ENCODE data around the gene ZNF107. TPM values are rescaled to one million over a fixed set of nuclear protein-coding genes. Genes with fewer than 3 reads are reported as not detected.

The ZNF107 gene
- total RNA-seq, 1 donor from 2014 or later, result 13.3 TPM

GRCh38 chr7:64636386-64636785, 29.5 kb upstream of the ZNF107 start:
- no peak overlapping the region for H3K27ac Mint-ChIP-seq
- no peak for DNase-seq
- intact Hi-C loops (cut with micrococcal nuclease), result no loop called here

DNA sequence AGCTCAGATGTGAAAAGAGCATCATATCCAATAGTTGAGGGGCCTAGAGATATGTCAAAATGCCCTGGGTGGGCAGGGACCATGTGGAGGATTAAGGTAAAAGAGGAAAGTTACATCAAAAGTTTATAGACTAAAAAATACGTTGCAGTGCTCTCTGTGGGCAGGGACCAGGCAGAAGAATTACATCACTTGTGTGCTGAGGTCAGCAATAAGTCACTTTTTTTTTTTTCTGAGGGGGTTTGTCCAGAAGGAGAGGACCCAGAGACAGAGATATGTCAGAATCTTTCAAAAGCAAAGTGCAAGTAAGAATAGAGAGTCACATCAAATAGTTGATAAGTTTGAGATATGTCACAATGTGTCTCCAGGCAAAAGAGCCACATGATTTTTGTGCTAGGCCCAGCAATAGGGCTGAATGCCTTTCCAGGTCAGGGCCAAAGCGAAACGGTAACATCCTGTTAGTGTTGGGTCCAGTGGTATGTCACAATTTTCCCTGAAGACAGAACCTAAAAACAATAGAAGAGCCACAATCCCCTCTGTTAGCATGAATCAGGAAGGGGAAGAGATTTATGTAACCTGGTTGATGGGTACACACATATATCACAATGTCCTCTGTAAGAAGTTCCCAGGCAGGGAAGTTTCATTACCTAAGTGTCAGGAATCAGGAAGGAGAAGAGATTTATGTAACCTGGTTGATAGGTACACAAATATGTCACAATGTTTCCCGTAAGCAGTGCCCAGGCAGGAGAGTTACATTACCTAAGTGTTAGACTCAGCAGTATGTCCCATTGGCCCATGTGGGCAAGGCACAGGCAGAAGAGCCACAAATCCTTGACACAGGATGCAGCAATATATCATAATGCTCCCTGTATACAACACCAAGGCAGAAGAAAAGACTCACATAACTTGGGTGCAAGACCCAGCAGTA, 28.1 kb upstream of the ZNF107 start:
- intact Hi-C loops (cut with micrococcal nuclease), result no loop called here
- Mint-ChIP-seq H3K4me3 (no peak overlapping the region), H3K36me3 (ENCODE audit: low read depth) (no peaks in the 10 kb centered on the region), H3K4me1 (no peaks in the 10 kb centered on the region), H3K27ac (no peak overlapping the region), H3K9me3 (peaks cover 8% of the 10 kb centered on the region), H3K27me3 (no peaks in the 10 kb centered on the region)
- no peak for DNase-seq

More at GRCh38 chr7:64636386-64636785, 29.5 kb upstream of the ZNF107 start:
- Mint-ChIP-seq H3K27me3 (no peaks in the 10 kb centered on the region), H3K4me1 (no peaks in the 10 kb centered on the region), H3K36me3 (ENCODE audit: low read depth) (no peaks in the 10 kb centered on the region), H3K9me3 (peaks cover 8% of the 10 kb centered on the region), H3K4me3 (no peak overlapping the region)

GRCh38 chr7:64638822-64639221, 27.1 kb upstream of the ZNF107 start:
- Mint-ChIP-seq H3K27ac (no peak overlapping the region), H3K4me1 (no peaks in the 10 kb centered on the region), H3K9me3 (peaks cover 11% of the 10 kb centered on the region), H3K36me3 (ENCODE audit: low read depth) (no peaks in the 10 kb centered on the region), H3K4me3 (no peak overlapping the region), H3K27me3 (no peaks in the 10 kb centered on the region)
- intact Hi-C loops (cut with micrococcal nuclease), result no loop called here
- DNase-seq, result no peak

GRCh38 chr7:64639267-64640001, 26.5 kb upstream of the ZNF107 start:
- no peak overlapping the region for H3K27ac Mint-ChIP-seq
- intact Hi-C loops (cut with micrococcal nuclease), result no loop called here
- no peak for DNase-seq
- H3K27me3 Mint-ChIP-seq, result no peaks in the 10 kb centered on the region
- no peaks in the 10 kb centered on the region for H3K4me1 Mint-ChIP-seq
- no peaks in the 10 kb centered on the region for H3K36me3 Mint-ChIP-seq (ENCODE audit: low read depth)
- H3K4me3 Mint-ChIP-seq, result no peak overlapping the region
- H3K9me3 Mint-ChIP-seq, result peaks cover 15% of the 10 kb centered on the region

DNA sequence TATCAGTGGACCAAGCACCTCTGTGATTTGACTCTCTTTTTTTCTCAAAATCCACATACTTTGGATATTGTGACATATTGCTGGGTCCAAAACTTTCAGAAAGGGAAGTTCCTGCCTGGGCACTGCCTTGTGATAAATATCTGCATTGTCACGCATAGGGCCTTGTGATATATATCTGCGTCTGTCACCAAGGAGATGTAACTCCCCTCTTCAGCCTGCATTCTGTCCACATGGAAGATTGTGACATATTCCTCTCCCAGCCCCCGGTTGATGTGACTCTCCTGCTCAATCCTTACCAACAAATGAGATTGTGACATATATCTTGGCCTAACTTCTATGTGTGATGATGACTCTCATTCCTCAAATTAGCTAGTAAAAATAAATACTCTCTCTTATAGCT, 25.4 kb upstream of the ZNF107 start:
- Mint-ChIP-seq H3K36me3 (ENCODE audit: low read depth) (no peaks in the 10 kb centered on the region), H3K27me3 (no peaks in the 10 kb centered on the region)

GRCh38 chr7:64642046-64642445, 23.9 kb upstream of the ZNF107 start:
- Mint-ChIP-seq H3K4me1 (no peaks in the 10 kb centered on the region), H3K4me3 (no peak overlapping the region), H3K36me3 (ENCODE audit: low read depth) (no peaks in the 10 kb centered on the region), H3K27me3 (no peaks in the 10 kb centered on the region), H3K27ac (no peak overlapping the region), H3K9me3 (peaks cover 15% of the 10 kb centered on the region)
- DNase-seq, result no peak
- intact Hi-C loops (cut with micrococcal nuclease), result no loop called here

More for the DNA sequence above, 25.4 kb upstream of the ZNF107 start:
- Mint-ChIP-seq H3K9me3 (peaks cover 15% of the 10 kb centered on the region), H3K4me1 (no peaks in the 10 kb centered on the region), H3K4me3 (no peak overlapping the region), H3K27ac (no peak overlapping the region)
- intact Hi-C loops (cut with micrococcal nuclease), result no loop called here
- no peak for DNase-seq

DNA sequence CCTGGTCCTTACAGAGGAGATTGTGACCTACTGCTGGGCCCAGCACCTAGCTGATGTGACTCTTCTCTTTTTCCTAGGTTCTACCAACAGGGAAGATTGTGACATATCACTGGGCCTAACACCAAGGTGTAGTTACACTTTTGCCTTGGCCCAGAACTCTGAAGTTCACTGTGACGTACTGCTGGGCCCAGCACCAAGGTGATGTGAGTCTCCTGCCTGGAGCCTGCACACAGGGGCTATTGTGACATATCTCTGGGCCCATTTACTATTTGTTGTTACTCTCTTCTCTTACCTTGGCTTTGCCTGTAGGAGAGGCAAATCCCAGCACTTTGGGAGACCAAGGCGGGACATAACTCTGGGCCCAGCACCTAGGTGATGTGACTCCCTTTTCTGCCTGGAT, 23.1 kb upstream of the ZNF107 start:
- peaks cover 14% of the 10 kb centered on the region for H3K9me3 Mint-ChIP-seq
- no peak overlapping the region for H3K27ac Mint-ChIP-seq
- H3K4me3 Mint-ChIP-seq, result no peak overlapping the region
- intact Hi-C loops (cut with micrococcal nuclease), result no loop called here
- H3K27me3 Mint-ChIP-seq, result no peaks in the 10 kb centered on the region
- no peak for DNase-seq
- no peaks in the 10 kb centered on the region for H3K4me1 Mint-ChIP-seq
- H3K36me3 Mint-ChIP-seq (ENCODE audit: low read depth), result no peaks in the 10 kb centered on the region

DNA sequence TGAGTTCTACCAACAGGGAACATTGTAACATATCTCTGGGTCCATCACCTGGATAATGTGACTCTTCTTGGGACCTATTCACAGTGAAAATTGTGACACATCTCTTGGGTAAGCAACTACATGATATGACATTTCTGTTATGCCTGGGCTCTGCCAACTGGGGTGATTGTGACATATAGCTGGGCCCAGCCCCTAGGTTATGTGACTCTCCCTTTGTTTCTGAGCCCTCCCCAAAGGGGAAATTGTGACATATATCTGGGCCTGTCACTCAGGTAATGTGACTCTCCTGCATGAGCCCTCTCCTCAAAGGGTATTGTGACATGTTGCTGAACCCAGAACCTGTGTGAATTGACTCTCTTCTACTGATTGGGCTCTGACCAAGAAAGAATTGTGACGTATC, 22.4 kb upstream of the ZNF107 start:
- H3K36me3 Mint-ChIP-seq (ENCODE audit: low read depth), result no peaks in the 10 kb centered on the region
- H3K27ac Mint-ChIP-seq, result no peak overlapping the region
- intact Hi-C loops (cut with micrococcal nuclease), result no loop called here
- peaks cover 11% of the 10 kb centered on the region for H3K9me3 Mint-ChIP-seq
- H3K4me3 Mint-ChIP-seq, result no peak overlapping the region
- no peak for DNase-seq
- no peaks in the 10 kb centered on the region for H3K4me1 Mint-ChIP-seq
- no peaks in the 10 kb centered on the region for H3K27me3 Mint-ChIP-seq

GRCh38 chr7:64651203-64651602, 14.7 kb upstream of the ZNF107 start:
- Mint-ChIP-seq H3K27ac (no peak overlapping the region), H3K4me3 (no peak overlapping the region), H3K27me3 (no peaks in the 10 kb centered on the region), H3K4me1 (no peaks in the 10 kb centered on the region), H3K9me3 (peaks cover 28% of the 10 kb centered on the region), H3K36me3 (ENCODE audit: low read depth) (no peaks in the 10 kb centered on the region)
- intact Hi-C loops (cut with micrococcal nuclease), result no loop called here
- no peak for DNase-seq

DNA sequence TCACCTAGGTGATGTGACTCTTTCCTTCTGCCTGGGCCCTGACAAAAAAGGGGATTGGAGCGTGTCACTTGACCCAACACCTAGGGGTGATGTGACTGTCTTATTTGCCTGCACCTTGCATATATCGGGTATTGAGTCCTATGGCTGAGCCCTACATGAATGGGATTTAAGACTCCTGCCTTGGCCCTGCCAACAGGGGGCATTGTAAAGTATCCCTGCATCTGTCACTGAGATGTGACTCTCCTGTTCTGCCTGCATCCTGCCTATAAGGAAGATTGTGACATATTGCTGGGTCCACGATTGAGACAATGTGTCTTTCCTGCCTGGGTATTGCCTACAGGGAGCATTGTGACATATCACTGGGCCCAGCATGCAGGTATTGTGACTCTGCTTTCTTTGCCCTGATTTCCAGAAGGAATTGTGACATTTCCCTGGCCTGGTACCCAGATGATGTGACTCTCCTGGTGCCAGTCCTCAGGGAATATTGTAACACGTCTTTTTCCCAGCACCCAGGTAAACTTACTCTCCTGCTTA, 14.2 kb upstream of the ZNF107 start:
- intact Hi-C loops (cut with micrococcal nuclease), result no loop called here
- no peak overlapping the region for H3K4me3 Mint-ChIP-seq

GRCh38 chr7:64653721-64654401, 12.1 kb upstream of the ZNF107 start:
- no peak overlapping the region for H3K27ac Mint-ChIP-seq
- H3K4me3 Mint-ChIP-seq, result no peak overlapping the region
- H3K4me1 Mint-ChIP-seq, result no peaks in the 10 kb centered on the region
- no peak for DNase-seq
- intact Hi-C loops (cut with micrococcal nuclease), result no loop called here
- peaks cover 28% of the 10 kb centered on the region for H3K9me3 Mint-ChIP-seq
- no peaks in the 10 kb centered on the region for H3K36me3 Mint-ChIP-seq (ENCODE audit: low read depth)
- H3K27me3 Mint-ChIP-seq, result no peaks in the 10 kb centered on the region

More for the DNA sequence above, 14.2 kb upstream of the ZNF107 start:
- Mint-ChIP-seq H3K36me3 (ENCODE audit: low read depth) (no peaks in the 10 kb centered on the region), H3K27me3 (no peaks in the 10 kb centered on the region), H3K27ac (no peak overlapping the region), H3K9me3 (peaks cover 28% of the 10 kb centered on the region), H3K4me1 (no peaks in the 10 kb centered on the region)
- no peak for DNase-seq

GRCh38 chr7:64654796-64655548, 11.0 kb upstream of the ZNF107 start:
- Mint-ChIP-seq H3K9me3 (peaks cover 24% of the 10 kb centered on the region), H3K4me3 (no peak overlapping the region), H3K27me3 (no peaks in the 10 kb centered on the region), H3K36me3 (ENCODE audit: low read depth) (no peaks in the 10 kb centered on the region), H3K27ac (no peak overlapping the region), H3K4me1 (no peaks in the 10 kb centered on the region)
- intact Hi-C loops (cut with micrococcal nuclease), result no loop called here
- DNase-seq, result no peak

GRCh38 chr7:64655811-64656210, 10.1 kb upstream of the ZNF107 start:
- H3K36me3 Mint-ChIP-seq (ENCODE audit: low read depth), result no peaks in the 10 kb centered on the region
- no peak for DNase-seq
- H3K4me1 Mint-ChIP-seq, result no peaks in the 10 kb centered on the region
- H3K27me3 Mint-ChIP-seq, result no peaks in the 10 kb centered on the region
- no peak overlapping the region for H3K4me3 Mint-ChIP-seq
- peaks cover 20% of the 10 kb centered on the region for H3K9me3 Mint-ChIP-seq
- intact Hi-C loops (cut with micrococcal nuclease), result no loop called here
- H3K27ac Mint-ChIP-seq, result no peak overlapping the region
